ENCODE results near the gene GDA. TPM values are rescaled to one million over a fixed set of nuclear protein-coding genes. Genes with fewer than 3 reads are reported as not detected.

The GDA gene
- total RNA-seq, 1 experiment from 2014 or later: 3.6 TPM

DNA sequence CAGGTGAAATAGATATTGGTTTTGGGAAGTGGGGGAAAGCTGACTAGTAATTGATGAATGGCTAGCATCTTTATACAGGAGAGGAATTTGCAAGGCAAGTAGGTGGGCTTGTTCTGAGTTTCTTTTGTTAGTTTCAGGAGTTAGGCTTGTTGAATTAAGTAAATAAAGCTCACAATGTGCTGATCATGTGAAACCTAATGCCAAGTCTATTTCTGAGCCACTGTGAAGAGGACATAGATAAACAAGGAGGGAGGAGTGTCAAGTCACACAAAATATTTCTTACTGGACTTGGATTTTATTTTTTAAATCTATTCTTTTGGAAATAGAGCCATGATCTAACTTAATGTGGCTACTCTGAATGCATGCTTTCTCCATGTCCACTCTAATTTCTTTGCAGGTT, 19.9 kb downstream of the GDA start:
- Histone ChIP-seq H2BK5ac (ENCODE audit: insufficient read length, low read length) (no peak overlapping the region), H3K4me2 (ENCODE audit: insufficient read depth, insufficient read length, low read length) (no peak overlapping the region), H2BK15ac (ENCODE audit: low read depth, low read length) (no peak overlapping the region), H3K23me2 (ENCODE audit: insufficient read length, low read depth, low read length, poor library complexity, severe bottlenecking) (no peaks in the 10 kb centered on the region), H4K20me1 (ENCODE audit: control insufficient read depth, insufficient read depth, insufficient read length) (no peaks in the 10 kb centered on the region), H4K8ac (replicated peaks; ENCODE audit: insufficient read length, low read depth, low read length) (no peak overlapping the region), H3K79me2 (ENCODE audit: insufficient read depth, low read length) (no peaks in the 10 kb centered on the region), H3K9me3 (ENCODE audit: control insufficient read depth, low read depth, low read length) (no peaks in the 10 kb centered on the region), H2AFZ (ENCODE audit: low read length) (no peak overlapping the region), H4K91ac (ENCODE audit: insufficient read length, low read depth, low read length) (no peak overlapping the region), H2BK20ac (ENCODE audit: low read depth, low read length, poor library complexity, severe bottlenecking) (no peak overlapping the region), H3K27me3 (ENCODE audit: insufficient read depth, low read length) (no peaks in the 10 kb centered on the region), H3K23ac (ENCODE audit: insufficient read length, low read depth, low read length) (no peak overlapping the region), H3K18ac (ENCODE audit: insufficient read length, low read depth, low read length) (no peak overlapping the region), H3K14ac (ENCODE audit: insufficient read depth, low read length) (no peak overlapping the region), H3K9ac (ENCODE audit: extremely low read depth, insufficient read length, low read length) (no peak overlapping the region), H3K4ac (ENCODE audit: low read depth, low read length) (no peak overlapping the region), H3K79me1 (ENCODE audit: insufficient read depth, low read depth, low read length, poor library complexity, severe bottlenecking) (no peaks in the 10 kb centered on the region), H3K4me1 (ENCODE audit: insufficient read depth, low read length) (no peaks in the 10 kb centered on the region), H2AK5ac (ENCODE audit: insufficient read length, low read length) (no peak overlapping the region), H2BK12ac (ENCODE audit: insufficient read length, low read depth, low read length) (no peak overlapping the region), H3K27ac (ENCODE audit: insufficient read length, low read depth, low read length) (no peak overlapping the region), H2BK120ac (ENCODE audit: low read depth, low read length, poor library complexity, severe bottlenecking) (no peak overlapping the region), H3T11ph (ENCODE audit: low read length) (no peak overlapping the region), H4K5ac (ENCODE audit: insufficient read length, low read depth, low read length) (no peak overlapping the region), H3K56ac (ENCODE audit: insufficient read length, low read depth, low read length) (no peak overlapping the region)
- TF ChIP-seq, protein P1, sequence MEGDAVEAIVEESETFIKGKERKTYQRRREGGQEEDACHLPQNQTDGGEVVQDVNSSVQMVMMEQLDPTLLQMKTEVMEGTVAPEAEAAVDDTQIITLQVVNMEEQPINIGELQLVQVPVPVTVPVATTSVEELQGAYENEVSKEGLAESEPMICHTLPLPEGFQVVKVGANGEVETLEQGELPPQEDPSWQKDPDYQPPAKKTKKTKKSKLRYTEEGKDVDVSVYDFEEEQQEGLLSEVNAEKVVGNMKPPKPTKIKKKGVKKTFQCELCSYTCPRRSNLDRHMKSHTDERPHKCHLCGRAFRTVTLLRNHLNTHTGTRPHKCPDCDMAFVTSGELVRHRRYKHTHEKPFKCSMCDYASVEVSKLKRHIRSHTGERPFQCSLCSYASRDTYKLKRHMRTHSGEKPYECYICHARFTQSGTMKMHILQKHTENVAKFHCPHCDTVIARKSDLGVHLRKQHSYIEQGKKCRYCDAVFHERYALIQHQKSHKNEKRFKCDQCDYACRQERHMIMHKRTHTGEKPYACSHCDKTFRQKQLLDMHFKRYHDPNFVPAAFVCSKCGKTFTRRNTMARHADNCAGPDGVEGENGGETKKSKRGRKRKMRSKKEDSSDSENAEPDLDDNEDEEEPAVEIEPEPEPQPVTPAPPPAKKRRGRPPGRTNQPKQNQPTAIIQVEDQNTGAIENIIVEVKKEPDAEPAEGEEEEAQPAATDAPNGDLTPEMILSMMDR (conservative IDR thresholded peaks at IDR 0.05): no peak
- peaks cover 0 to 2% of the 10 kb centered on the region in 2 experiments; a peak in 1 of 5 replicates for H3K9me3 Mint-ChIP-seq
- H3K36me3 Mint-ChIP-seq (ENCODE audit: insufficient read depth in 1 of 3, low read depth in 3 of 3): no peaks in the 10 kb centered on the region; a peak in 1 of 7 replicates
- peaks cover 3 to 4% of the 10 kb centered on the region in 2 experiments for H3K4me1 Mint-ChIP-seq
- no peak overlapping the region for H3K4me3 Mint-ChIP-seq
- DNase-seq: no peak
- peak overlapping the region in 1 of 3 experiments; percentile 66; a peak in 1 of 7 replicates for H3K27ac Mint-ChIP-seq
- H3K27me3 Mint-ChIP-seq (ENCODE audit: low read depth): no peaks in the 10 kb centered on the region

All from H9 (cell line).